Natural killer cell (primary cell): ENCODE data around the gene ZNF431. TPM values are rescaled to one million over a fixed set of nuclear protein-coding genes. Genes with fewer than 3 reads are reported as not detected.

ENCODE experiments used
- ATAC-seq, 3 donors: fragments of 150-1000 bp in 2 of 3; fragments of 200-7000 bp in 1 of 3; cut with Tn5 transposase; 1 replicate in 1 of 3; 2 replicates in 2 of 3; pipeline ENCODE4 v1.10.0; 2021; ENCODE audit warnings: mild to moderate bottlenecking in 2 of 3, moderate library complexity in 2 of 3
- DNase-seq, 2 donors: peaks; one replicate each; pipeline versions ENCODE4 v3.0.0 to v3.0.0-alpha.2; 2013 to 2021; ENCODE audit warnings: mixed read lengths in 1 of 2
- H3K27ac ChIP-seq: one replicate; pipeline ENCODE4 v1.5.1; 2013; ENCODE audit warnings: mild to moderate bottlenecking, low read length
- H3K27me3 ChIP-seq: one replicate; pipeline ENCODE4 v1.6.1; 2013; ENCODE audit warnings: low read length; ENCODE audit not compliant: control insufficient read depth, insufficient read depth
- H3K36me3 ChIP-seq: one replicate; pipeline ENCODE4 v1.6.1; 2013; ENCODE audit warnings: low read length; ENCODE audit not compliant: control insufficient read depth, insufficient read depth
- H3K4me1 ChIP-seq: one replicate; pipeline ENCODE4 v1.6.1; 2013; ENCODE audit warnings: low read length; ENCODE audit not compliant: control insufficient read depth, insufficient read depth
- H3K4me3 ChIP-seq: one replicate; pipeline ENCODE4 v1.5.1; 2013; ENCODE audit warnings: low read length
- H3K9me3 ChIP-seq: one replicate; pipeline ENCODE4 v1.6.1; 2013; ENCODE audit warnings: low read length; ENCODE audit not compliant: control insufficient read depth, insufficient read depth
- H3K27ac Mint-ChIP-seq, 2 donors: one replicate each; pipeline ENCODE4 v1.8.0; 2022; ENCODE audit warnings: mild to moderate bottlenecking in 2 of 2, mixed read lengths in 2 of 2, moderate library complexity in 1 of 2
- H3K27me3 Mint-ChIP-seq, 2 donors: one replicate each; pipeline ENCODE4 v1.8.0; 2022; ENCODE audit warnings: low read depth in 2 of 2, mixed read lengths in 2 of 2
- H3K36me3 Mint-ChIP-seq: one replicate; pipeline ENCODE4 v1.8.0; 2022; ENCODE audit warnings: mixed read lengths
- H3K4me1 Mint-ChIP-seq, 2 donors: one replicate each; pipeline ENCODE4 v1.8.0; 2022; ENCODE audit warnings: mixed read lengths in 2 of 2
- H3K4me3 Mint-ChIP-seq: one replicate; pipeline ENCODE4 v1.8.0; 2022; ENCODE audit warnings: mild to moderate bottlenecking, moderate library complexity, mixed read lengths
- H3K9me3 Mint-ChIP-seq, 2 donors: one replicate each; pipeline ENCODE4 v1.8.0; 2022; ENCODE audit warnings: mixed read lengths in 2 of 2
- WGBS: methylation state at CpG from one replicate; pipeline ENCODE4 v1.1.7; 2013; ENCODE audit warnings: missing lambda C conversion rate; ENCODE audit not compliant: insufficient coverage; 5-methylcytosine and 5-hydroxymethylcytosine counted together
- intact Hi-C: fragments of 100-400 bp; cut with micrococcal nuclease; formaldehyde crosslinking; loops from one replicate; pipeline ENCODE4 v1.14.2; 2022
- total RNA-seq, 4 donors: library from RNA; stranded (reverse); fragments of 120-200 nt in 1 of 4; gene quantifications; one replicate each; pipeline versions ENCODE4 v1.2.3 to v1.2.4, GENCODE V29; 2013 to 2022
- TF ChIP-seq, protein P1 (sequence below): fragments of 200-600 bp; IDR thresholded peaks from one replicate; pipeline ENCODE4 v1.8.0; 2022; ENCODE audit warnings: antibody characterized with exemption

Gene ZNF431
- total RNA-seq, 3 donors from 2014 or later (not counting 1 experiment from before 2014, with no cell fraction given), result 30.1 to 39.7 (median 30.4) TPM

- H3K9me3 Mint-ChIP-seq, result peaks cover 6 to 15% of the 10 kb centered on the region in 2 donors
These were observed 11.6 kb upstream of the ZNF431 start for GRCh38 chr19:21130097-21130775.

GRCh38 chr19:21133633-21134032, 8.2 kb upstream of the ZNF431 start:
- Mint-ChIP-seq H3K27ac (no peak overlapping the region), H3K4me3 (no peak overlapping the region), H3K36me3 (no peaks in the 10 kb centered on the region), H3K27me3 (peaks cover 0 to 8% of the 10 kb centered on the region in 2 donors), H3K4me1 (no peaks in the 10 kb centered on the region), H3K9me3 (peaks cover 6% of the 10 kb centered on the region in 2 donors)
- H3K4me1 ChIP-seq, result no peaks in the 10 kb centered on the region
- WGBS, result 48% methylated on average over 1 of the region's 1 CpG
- H3K4me3 ChIP-seq, result no peak overlapping the region
- ATAC-seq (no peak), DNase-seq (no peak)
- H3K27ac ChIP-seq, result no peak overlapping the region
- no peaks in the 10 kb centered on the region for H3K36me3 ChIP-seq
- intact Hi-C loops, result no loop called here
- no peaks in the 10 kb centered on the region for H3K27me3 ChIP-seq
- TF ChIP-seq, protein P1, sequence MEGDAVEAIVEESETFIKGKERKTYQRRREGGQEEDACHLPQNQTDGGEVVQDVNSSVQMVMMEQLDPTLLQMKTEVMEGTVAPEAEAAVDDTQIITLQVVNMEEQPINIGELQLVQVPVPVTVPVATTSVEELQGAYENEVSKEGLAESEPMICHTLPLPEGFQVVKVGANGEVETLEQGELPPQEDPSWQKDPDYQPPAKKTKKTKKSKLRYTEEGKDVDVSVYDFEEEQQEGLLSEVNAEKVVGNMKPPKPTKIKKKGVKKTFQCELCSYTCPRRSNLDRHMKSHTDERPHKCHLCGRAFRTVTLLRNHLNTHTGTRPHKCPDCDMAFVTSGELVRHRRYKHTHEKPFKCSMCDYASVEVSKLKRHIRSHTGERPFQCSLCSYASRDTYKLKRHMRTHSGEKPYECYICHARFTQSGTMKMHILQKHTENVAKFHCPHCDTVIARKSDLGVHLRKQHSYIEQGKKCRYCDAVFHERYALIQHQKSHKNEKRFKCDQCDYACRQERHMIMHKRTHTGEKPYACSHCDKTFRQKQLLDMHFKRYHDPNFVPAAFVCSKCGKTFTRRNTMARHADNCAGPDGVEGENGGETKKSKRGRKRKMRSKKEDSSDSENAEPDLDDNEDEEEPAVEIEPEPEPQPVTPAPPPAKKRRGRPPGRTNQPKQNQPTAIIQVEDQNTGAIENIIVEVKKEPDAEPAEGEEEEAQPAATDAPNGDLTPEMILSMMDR, result no peak
- peaks cover 12% of the 10 kb centered on the region for H3K9me3 ChIP-seq

More at GRCh38 chr19:21130097-21130775, 11.6 kb upstream of the ZNF431 start:
- H3K4me3 ChIP-seq, result no peak overlapping the region
- peaks cover 12% of the 10 kb centered on the region for H3K9me3 ChIP-seq
- no peaks in the 10 kb centered on the region for H3K36me3 Mint-ChIP-seq
- TF ChIP-seq, protein P1, result no peak
- intact Hi-C loops, result no loop called here
- H3K27ac ChIP-seq, result no peak overlapping the region
- H3K4me1 Mint-ChIP-seq, result no peaks in the 10 kb centered on the region
- H3K27ac Mint-ChIP-seq, result no peak overlapping the region
- 67% methylated on average over 3 of the region's 3 CpGs for WGBS
- DNase-seq (no peak), ATAC-seq (no peak)
- no peaks in the 10 kb centered on the region for H3K4me1 ChIP-seq
- peaks cover 0 to 8% of the 10 kb centered on the region in 2 donors for H3K27me3 Mint-ChIP-seq
- no peaks in the 10 kb centered on the region for H3K36me3 ChIP-seq
- H3K4me3 Mint-ChIP-seq, result no peak overlapping the region
- H3K27me3 ChIP-seq, result no peaks in the 10 kb centered on the region

GRCh38 chr19:21134934-21135366, 6.9 kb upstream of the ZNF431 start:
- Histone ChIP-seq H3K4me3 (no peak overlapping the region), H3K27ac (no peak overlapping the region), H3K9me3 (peaks cover 12% of the 10 kb centered on the region), H3K27me3 (no peaks in the 10 kb centered on the region), H3K4me1 (no peaks in the 10 kb centered on the region), H3K36me3 (no peaks in the 10 kb centered on the region)
- DNase-seq (no peak), ATAC-seq (no peak)
- Mint-ChIP-seq H3K27ac (no peak overlapping the region), H3K9me3 (peaks cover 6% of the 10 kb centered on the region in 2 donors), H3K4me3 (no peak overlapping the region), H3K36me3 (no peaks in the 10 kb centered on the region), H3K4me1 (no peaks in the 10 kb centered on the region), H3K27me3 (peaks cover 0 to 8% of the 10 kb centered on the region in 2 donors)
- WGBS, result 76% methylated on average over 2 of the region's 2 CpGs
- TF ChIP-seq, protein P1, result no peak
- intact Hi-C loops, result no loop called here

DNA sequence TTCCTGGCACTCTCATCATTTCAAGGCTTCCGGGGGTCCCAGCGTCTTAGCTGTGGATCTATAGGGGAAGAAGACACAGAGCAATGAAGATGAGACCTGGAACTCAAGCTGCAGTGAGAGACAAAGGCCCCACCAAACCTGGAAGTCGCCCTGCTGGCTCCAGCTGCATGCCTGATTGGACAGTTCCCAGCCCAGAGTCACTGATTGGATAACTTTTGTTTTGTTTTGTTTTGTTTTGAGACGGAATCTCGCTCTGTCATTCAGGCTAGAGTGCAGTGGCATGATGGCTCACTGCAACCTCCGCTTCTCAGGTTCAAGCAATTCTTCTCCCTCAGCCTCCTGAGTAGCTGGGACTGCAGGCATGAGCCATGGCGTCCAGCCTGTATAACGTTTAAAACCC, 6.4 kb upstream of the ZNF431 start:
- H3K27ac ChIP-seq, result no peak overlapping the region
- H3K27me3 ChIP-seq, result no peaks in the 10 kb centered on the region
- TF ChIP-seq, protein P1, result no peak
- WGBS, result 94% methylated on average over 5 of the region's 8 CpGs
- H3K36me3 Mint-ChIP-seq, result no peaks in the 10 kb centered on the region
- no peak overlapping the region for H3K27ac Mint-ChIP-seq
- no peaks in the 10 kb centered on the region for H3K4me1 Mint-ChIP-seq
- H3K36me3 ChIP-seq, result no peaks in the 10 kb centered on the region
- ATAC-seq, result no peak
- intact Hi-C loops, result no loop called here
- peaks cover under 1% of the 10 kb centered on the region in 2 donors for H3K9me3 Mint-ChIP-seq
- H3K27me3 Mint-ChIP-seq, result peaks cover 0 to 8% of the 10 kb centered on the region in 2 donors
- no peak overlapping the region for H3K4me3 Mint-ChIP-seq
- H3K4me3 ChIP-seq, result no peak overlapping the region
- no peak for DNase-seq
- H3K4me1 ChIP-seq, result no peaks in the 10 kb centered on the region
- peaks cover 8% of the 10 kb centered on the region for H3K9me3 ChIP-seq
